H7 (cell line): ENCODE data around the gene GREB1. TPM values are rescaled to one million over a fixed set of nuclear protein-coding genes. Genes with fewer than 3 reads are reported as not detected.

Experiments used
- DNase-seq: peaks from one replicate; pipeline ENCODE4 v3.0.0; 2012
- H3K27me3 ChIP-seq: 2 replicates; pipeline ENCODE4 v1.6.0; 2011; ENCODE audit warnings: mild to moderate bottlenecking, low read length; ENCODE audit not compliant: control insufficient read depth, insufficient read depth
- H3K36me3 ChIP-seq: replicated peaks from 2 replicates; pipeline ENCODE4 v1.5.1; 2011; ENCODE audit warnings: low read length; ENCODE audit not compliant: control insufficient read depth, insufficient read depth
- H3K4me3 ChIP-seq: 2 replicates; pipeline ENCODE4 v1.5.1; 2011; ENCODE audit warnings: low read depth, mild to moderate bottlenecking, control low read depth, low read length, moderate library complexity; ENCODE audit not compliant: insufficient read depth
- total RNA-seq: library from RNA; depleted of rRNA; stranded (reverse); fragments of >200 nt; shearing (Covaris generic); gene quantifications from 2 replicates; pipeline ENCODE4 v1.2.3, GENCODE V29; 2014

GREB1 gene
- total RNA-seq, 1 experiment from 2014 or later: 17.3 TPM

- Histone ChIP-seq H3K4me3 (no peak overlapping the region), H3K36me3 (no peaks in the 10 kb centered on the region), H3K27me3 (no peaks in the 10 kb centered on the region)
- DNase-seq: no peak
Measured at GRCh38 chr2:11503354-11503927, 30.4 kb upstream of the GREB1 start.

DNA sequence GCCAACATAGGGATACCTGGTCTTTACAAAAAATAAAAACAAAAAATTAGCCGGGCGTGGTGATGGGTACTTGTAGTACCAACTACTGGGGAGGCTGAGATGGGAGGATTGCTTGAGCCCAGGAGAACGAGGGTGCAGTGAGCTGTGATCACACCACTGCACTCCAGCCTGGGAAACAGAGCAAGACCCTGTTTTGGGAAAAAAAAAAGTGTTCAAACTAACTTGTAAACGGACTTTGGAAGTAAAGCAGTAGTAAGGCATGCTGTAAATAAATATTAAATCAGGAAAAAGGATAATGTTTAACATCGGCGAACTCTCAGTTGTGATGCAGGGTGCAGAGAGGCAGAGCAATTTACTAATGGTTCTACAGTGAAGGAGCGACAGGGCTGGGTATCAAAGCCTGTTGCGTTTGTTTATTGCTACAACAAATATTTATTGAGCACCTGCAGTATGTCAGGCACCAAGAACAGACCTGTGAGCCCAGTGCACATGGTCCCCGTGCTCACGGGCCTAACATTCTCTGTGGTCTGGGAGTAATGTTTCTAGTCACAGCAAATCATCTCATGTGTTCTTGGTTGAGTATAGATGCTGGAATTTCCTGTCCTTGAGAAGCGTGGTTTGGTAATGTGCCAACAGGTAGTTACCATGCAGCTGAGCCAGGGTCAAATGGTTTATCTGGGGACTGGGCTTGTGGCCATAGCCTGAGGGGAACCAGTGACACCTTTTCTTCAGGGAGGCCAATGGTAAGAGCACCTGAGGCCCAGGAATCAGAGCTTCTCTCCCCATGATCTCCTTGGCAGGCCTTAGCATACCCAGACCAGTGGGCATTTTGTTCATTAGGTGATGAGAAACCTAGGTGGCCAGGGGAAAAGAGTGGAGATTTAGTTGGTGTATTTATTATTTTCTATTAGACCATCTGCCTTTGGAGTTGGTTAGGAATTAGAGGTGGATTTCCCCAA is 27.9 kb upstream of the GREB1 start:
- no peaks in the 10 kb centered on the region for H3K36me3 ChIP-seq
- no peak for DNase-seq

DNA sequence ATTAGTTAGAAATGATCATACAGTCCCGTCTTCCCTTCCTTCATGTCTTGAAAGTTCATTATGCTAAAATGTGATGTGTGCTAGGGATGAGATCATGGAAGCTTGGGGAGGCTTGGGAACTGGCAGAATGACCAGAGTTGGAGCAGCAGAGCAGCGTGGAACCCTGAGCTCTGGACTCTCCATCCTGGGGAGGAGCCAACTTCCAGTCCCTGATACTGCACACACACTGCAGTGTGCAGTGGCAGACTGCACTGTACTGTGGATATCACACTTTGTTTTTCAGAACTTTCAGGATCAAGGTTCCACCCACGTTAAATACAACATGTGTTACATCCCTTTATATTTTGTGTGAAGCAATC is 27.3 kb upstream of the GREB1 start:
- no peak overlapping the region for H3K4me3 ChIP-seq
- no peaks in the 10 kb centered on the region for H3K27me3 ChIP-seq
- no peak for DNase-seq
- no peaks in the 10 kb centered on the region for H3K36me3 ChIP-seq

More for the DNA sequence above, 27.9 kb upstream of the GREB1 start:
- no peak overlapping the region for H3K4me3 ChIP-seq
- no peaks in the 10 kb centered on the region for H3K27me3 ChIP-seq

DNA sequence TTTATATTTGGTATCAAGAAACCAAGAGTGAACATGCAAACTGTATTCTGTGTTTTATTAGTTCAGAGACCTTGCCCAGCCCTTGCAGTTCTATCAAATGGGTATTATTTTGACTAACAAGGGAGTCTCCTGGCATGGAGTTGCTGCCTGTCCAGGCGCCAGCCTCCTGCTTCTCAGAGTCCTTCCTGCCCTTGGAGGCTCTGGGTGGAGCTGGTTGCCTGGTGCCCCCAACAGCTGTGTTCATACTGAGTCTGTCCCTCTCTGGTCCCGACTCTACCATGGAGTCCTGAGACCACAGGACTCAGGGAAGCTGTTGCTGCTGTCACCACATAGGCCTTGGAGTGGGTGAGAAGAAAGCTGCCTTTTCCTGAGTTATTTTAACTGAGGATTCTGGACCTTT is 26.3 kb upstream of the GREB1 start:
- no peak overlapping the region for H3K4me3 ChIP-seq
- DNase-seq: no peak
- no peaks in the 10 kb centered on the region for H3K36me3 ChIP-seq
- no peaks in the 10 kb centered on the region for H3K27me3 ChIP-seq

GRCh38 chr2:11508279-11508678 is 25.6 kb upstream of the GREB1 start:
- H3K4me3 ChIP-seq: no peak overlapping the region
- no peak for DNase-seq
- no peaks in the 10 kb centered on the region for H3K27me3 ChIP-seq
- no peaks in the 10 kb centered on the region for H3K36me3 ChIP-seq

GRCh38 chr2:11509657-11510360 is 24.0 kb upstream of the GREB1 start:
- DNase-seq: no peak
- H3K27me3 ChIP-seq: no peaks in the 10 kb centered on the region
- no peak overlapping the region for H3K4me3 ChIP-seq
- no peaks in the 10 kb centered on the region for H3K36me3 ChIP-seq

DNA sequence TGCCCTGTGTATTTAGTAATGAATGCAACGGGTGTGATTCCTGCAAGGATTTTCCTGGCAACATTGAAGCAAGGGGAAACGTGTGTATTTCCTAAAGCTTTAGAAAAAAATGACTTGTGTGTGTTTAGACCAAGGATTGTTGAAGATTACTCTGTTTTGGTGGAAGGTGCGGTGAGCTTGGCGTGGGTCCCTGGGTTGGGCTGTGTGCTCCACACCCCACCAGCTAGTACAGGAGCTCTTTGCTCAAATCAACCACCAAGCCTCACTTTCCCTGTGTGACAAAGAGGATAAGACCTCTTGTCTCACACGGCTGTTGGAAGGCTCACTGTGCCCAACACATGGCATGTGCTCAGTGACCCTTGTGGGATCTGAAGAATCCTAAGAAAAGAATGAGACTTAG is 21.4 kb upstream of the GREB1 start:
- H3K36me3 ChIP-seq: no peaks in the 10 kb centered on the region
- no peak for DNase-seq

DNA sequence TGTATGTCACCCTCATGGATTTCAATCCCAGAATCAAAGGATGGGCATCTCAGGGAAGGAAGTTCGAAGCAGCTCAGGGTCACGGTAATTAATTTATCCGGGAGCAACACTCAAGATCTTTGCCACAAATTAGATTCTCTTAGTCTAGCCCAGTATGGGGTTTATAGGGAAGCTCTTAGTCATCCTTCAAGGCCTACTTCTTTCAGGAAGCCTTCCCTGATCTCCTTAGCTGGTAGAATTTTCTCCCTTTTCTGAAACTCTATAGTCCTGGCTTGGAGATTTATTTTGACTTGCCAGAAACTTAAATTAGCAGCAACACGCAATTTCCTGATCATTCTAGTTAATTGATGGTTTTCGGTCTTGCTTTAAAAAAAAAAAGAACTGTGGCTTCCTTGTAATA is 20.5 kb upstream of the GREB1 start:
- Histone ChIP-seq H3K27me3 (no peaks in the 10 kb centered on the region), H3K4me3 (no peak overlapping the region), H3K36me3 (no peaks in the 10 kb centered on the region)
- DNase-seq: no peak

More for the DNA sequence above, 21.4 kb upstream of the GREB1 start:
- Histone ChIP-seq H3K4me3 (no peak overlapping the region), H3K27me3 (no peaks in the 10 kb centered on the region)

DNA sequence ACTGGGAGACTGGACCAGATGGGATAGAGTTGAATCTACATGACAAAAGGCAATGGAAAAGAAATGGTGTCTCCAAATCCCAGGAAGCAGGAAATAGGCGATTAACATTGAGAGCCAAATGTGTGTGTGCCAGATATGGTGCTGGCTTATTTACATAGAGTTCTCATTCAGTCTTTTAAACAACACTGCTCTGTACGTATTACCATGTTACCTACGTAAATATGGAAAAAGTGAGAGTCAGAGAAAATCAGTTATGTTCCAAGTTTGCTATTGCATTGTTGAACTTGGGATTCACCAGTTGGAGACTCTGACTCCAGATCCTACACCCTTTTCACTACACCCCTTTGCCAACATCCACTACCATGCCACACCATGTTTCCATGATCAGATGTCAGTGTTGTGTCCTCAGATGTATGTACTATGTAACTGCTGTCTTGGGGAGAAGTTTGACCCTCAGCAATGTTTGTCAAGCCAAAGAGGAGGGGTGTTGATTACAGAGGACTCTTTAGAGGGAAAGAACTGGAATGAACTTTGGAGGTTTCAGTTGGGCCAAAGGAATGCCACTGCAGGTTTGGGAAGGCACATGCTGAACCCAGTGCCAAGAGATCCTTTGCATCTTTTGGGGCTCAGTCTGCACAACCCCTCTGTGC is 19.6 kb upstream of the GREB1 start:
- H3K27me3 ChIP-seq: no peaks in the 10 kb centered on the region
- DNase-seq: no peak
- H3K36me3 ChIP-seq: no peaks in the 10 kb centered on the region

GRCh38 chr2:11514904-11515303 is 18.9 kb upstream of the GREB1 start:
- Histone ChIP-seq H3K36me3 (no peaks in the 10 kb centered on the region), H3K27me3 (no peaks in the 10 kb centered on the region), H3K4me3 (no peak overlapping the region)
- no peak for DNase-seq

More for the DNA sequence above, 19.6 kb upstream of the GREB1 start:
- H3K4me3 ChIP-seq: no peak overlapping the region

GRCh38 chr2:11515490-11515981 is 18.3 kb upstream of the GREB1 start:
- peak; percentile 51 for DNase-seq
- Histone ChIP-seq H3K27me3 (no peaks in the 10 kb centered on the region), H3K36me3 (no peaks in the 10 kb centered on the region), H3K4me3 (no peak overlapping the region)

- no peak for DNase-seq
- Histone ChIP-seq H3K27me3 (no peaks in the 10 kb centered on the region), H3K36me3 (no peaks in the 10 kb centered on the region), H3K4me3 (no peak overlapping the region)
Measured at GRCh38 chr2:11516984-11517648, 16.7 kb upstream of the GREB1 start.

GRCh38 chr2:11517906-11518305 is 15.9 kb upstream of the GREB1 start:
- H3K4me3 ChIP-seq: no peak overlapping the region
- no peaks in the 10 kb centered on the region for H3K36me3 ChIP-seq
- no peaks in the 10 kb centered on the region for H3K27me3 ChIP-seq
- DNase-seq: no peak
